GM12878 (cell line): Measurements from ENCODE around the gene CARD19. TPM values are rescaled to one million over a fixed set of nuclear protein-coding genes. Genes with fewer than 3 reads are reported as not detected.

Source experiments
- ATAC-seq: fragments of 200-7000 bp; cut with Tn5 transposase; 3 replicates; pipeline ENCODE4 v1.9.1; 2020; ENCODE audit warnings: mild to moderate bottlenecking, moderate library complexity
- BruUV-seq: library from RNA; stranded (reverse); fragments of 400-500 nt; replicated peaks from 2 replicates; lab custom pipeline; 2021; lab: Mats Ljungman, UMichigan
- CTCF ChIA-PET: fragments of 300-600 bp; sonication (Branson Sonifier 250); formaldehyde crosslinking; extraction: SDS; loops from one replicate; lab custom pipeline; 2021; ENCODE audit warnings: inconsistent platforms; lab: Yijun Ruan, JAX
- POLR2A ChIA-PET: fragments of 350-600 bp; formaldehyde crosslinking; extraction: SDS; loops from one replicate; lab custom pipeline; 2021; ENCODE audit warnings: inconsistent platforms; lab: Charles Lee
- RAD21 ChIA-PET: fragments of 300-600 bp; sonication (Branson Sonifier 250); formaldehyde crosslinking; loops from one replicate; lab custom pipeline; 2023; ENCODE audit warnings: antibody characterized with exemption; ENCODE audit not compliant: unreplicated experiment; lab: Charles Lee
- SMC1A ChIA-PET: fragments of 300-600 bp; sonication (Branson Sonifier 250); formaldehyde crosslinking; loops from one replicate; lab custom pipeline; 2023; ENCODE audit not compliant: unreplicated experiment, uncharacterized antibody; lab: Charles Lee
- DNase-seq: peaks from one replicate; pipeline ENCODE4 v3.0.0-alpha.2; 2011; ENCODE audit warnings: low read depth, low spot score
- FAIRE-seq: peaks from 3 replicates; lab custom pipeline; 2011; peaks lifted over from hg19 to GRCh38; lab: Jason Lieb, UNC
- H2AFZ ChIP-seq: 2 replicates; pipeline ENCODE4 v1.6.0; 2011; ENCODE audit warnings: low read depth, low read length, control low read depth; ENCODE audit not compliant: control insufficient read depth
- H3K27ac ChIP-seq: 2 replicates; pipeline ENCODE4 v1.5.1; 2011; ENCODE audit warnings: control low read depth; ENCODE audit not compliant: control insufficient read depth, insufficient read depth
- H3K27me3 ChIP-seq, 2 experiments: replicated peaks in 1 of 2; 2 replicates each; pipeline versions ENCODE4 v1.6.0 to v1.6.1; 2011; ENCODE audit warnings: low read length in 1 of 2; ENCODE audit not compliant: control insufficient read depth in 2 of 2, insufficient read depth in 2 of 2
- H3K36me3 ChIP-seq, 2 experiments: 2 replicates each; pipeline ENCODE4 v1.5.1; 2011; ENCODE audit warnings: low read length in 1 of 2; ENCODE audit not compliant: control insufficient read depth in 2 of 2, insufficient read depth in 2 of 2
- H3K4me1 ChIP-seq: 2 replicates; pipeline ENCODE4 v1.6.1; 2011; ENCODE audit warnings: mild to moderate bottlenecking, low read length, moderate library complexity, mixed read lengths; ENCODE audit not compliant: control insufficient read depth, insufficient read depth
- H3K4me2 ChIP-seq: 2 replicates; pipeline ENCODE4 v1.6.0; 2011; ENCODE audit warnings: control low read depth; ENCODE audit not compliant: control insufficient read depth, insufficient read depth
- H3K4me3 ChIP-seq: fragments of 200-600 bp; sonication (generic); 2 replicates; pipeline ENCODE4 v1.5.1; 2016
- H3K79me2 ChIP-seq: 2 replicates; pipeline ENCODE4 v1.6.0; 2011; ENCODE audit warnings: low read length; ENCODE audit not compliant: control insufficient read depth, insufficient read depth
- H3K9ac ChIP-seq: 2 replicates; pipeline ENCODE4 v1.8.0; 2011; ENCODE audit warnings: low read length, control low read depth, mixed read lengths; ENCODE audit not compliant: control insufficient read depth, insufficient read depth
- H3K9me3 ChIP-seq: replicated peaks from 3 replicates; pipeline ENCODE4 v1.5.1; 2011; ENCODE audit warnings: mild to moderate bottlenecking, low read length; ENCODE audit not compliant: control insufficient read depth, insufficient read depth
- H4K20me1 ChIP-seq: 2 replicates; pipeline ENCODE4 v1.6.0; 2011; ENCODE audit not compliant: control insufficient read depth, insufficient read depth
- CBX5 ChIP-seq: sonication (generic); IDR thresholded peaks from 2 replicates; pipeline ENCODE4 v1.6.1; 2016; ENCODE audit warnings: low read depth, moderate library complexity, mild to moderate bottlenecking, inconsistent platforms
- CHD1 ChIP-seq: IDR thresholded peaks from 2 replicates; pipeline ENCODE4 v1.6.1; 2012; ENCODE audit warnings: low read depth, low read length, improper control_type of control experiment
- POLR2AphosphoS5 ChIP-seq: IDR thresholded peaks from 2 replicates; pipeline ENCODE4 v1.6.1; 2011; ENCODE audit warnings: mild to moderate bottlenecking, low read length, inconsistent platforms
- RCOR1 ChIP-seq: conservative IDR thresholded peaks from 2 replicates; pipeline ENCODE4 v1.6.1; 2012; ENCODE audit warnings: low read depth, low read length, improper control_type of control experiment
- STAT3 ChIP-seq: IDR thresholded peaks from 2 replicates; pipeline ENCODE4 v1.6.1; 2011; ENCODE audit warnings: low read depth, low read length, improper control_type of control experiment
- TCF3 ChIP-seq: IDR thresholded peaks from 2 replicates; pipeline ENCODE4 v1.6.1; 2012; ENCODE audit warnings: low read depth, mild to moderate bottlenecking, low read length, borderline replicate concordance; ENCODE audit not compliant: insufficient read depth
- WGBS: methylation state at CpG from one replicate; pipeline ENCODE4 v1.1.6; 2016; ENCODE audit warnings: low lambda C conversion rate; ENCODE audit not compliant: insufficient replicate concordance, insufficient coverage; ENCODE audit errors: missing lambda C conversion rate; 5-methylcytosine and 5-hydroxymethylcytosine counted together
- in situ Hi-C: fragments of 300-500 bp; cut with MboI; formaldehyde crosslinking; loops from 9 replicates; pipeline ENCODE4 v1.14.3; 2018; ENCODE audit warnings: mixed read lengths
- intact Hi-C: fragments of 100-400 bp; cut with micrococcal nuclease; formaldehyde crosslinking; loops from one replicate; pipeline ENCODE4 v1.14.2; 2022; ENCODE audit not compliant: unreplicated experiment
- polyA plus RNA-seq, 11 experiments: library from polyadenylated mRNA; depleted of rRNA in 4 of 11; unstranded in 6 of 11; stranded (reverse) in 5 of 11; fragments of >200 nt; fragmentation: Nextera tagmentation in 4 of 11; fragmentation: Illumina TruSeq in 1 of 11; extraction: Ambion mirVana in 4 of 11; extraction: Trizol in 1 of 11; gene quantifications; 1 replicate in 1 of 11; 2 replicates in 10 of 11; pipeline versions ENCODE4 v1.2.1 to v1.2.3, GENCODE V29; 2011 to 2016; ENCODE audit warnings: inconsistent platforms in 2 of 11, missing spikeins in 2 of 11, low read depth in 1 of 11
- total RNA-seq, 4 experiments: library from RNA; depleted of rRNA in 3 of 4; stranded (reverse); fragments of >200 nt in 3 of 4; fragmentation: Illumina TruSeq in 1 of 4; extraction: Trizol in 1 of 4; gene quantifications; 2 replicates each; pipeline versions ENCODE4 v1.2.1 to v1.2.3, GENCODE V29; 2013 to 2021
- TF ChIP-seq, protein P1 (sequence below): fragments of 450-650 bp; IDR thresholded peaks from 2 replicates; pipeline ENCODE4 v1.6.1; 2017; ENCODE audit warnings: low read depth, mild to moderate bottlenecking, moderate library complexity
- TF ChIP-seq, protein P2 (sequence below): fragments of 450-650 bp; IDR thresholded peaks from 2 replicates; pipeline ENCODE4 v1.6.1; 2017; ENCODE audit warnings: antibody characterized with exemption, mild to moderate bottlenecking, moderate library complexity

The CARD19 gene
- total and polyA plus RNA-seq, 10 of the 15 experiments (the other 5 are each of a cell fraction or from before 2014, with no cell fraction given), result 0.61 to 41.6 (median 19.9) TPM

DNA sequence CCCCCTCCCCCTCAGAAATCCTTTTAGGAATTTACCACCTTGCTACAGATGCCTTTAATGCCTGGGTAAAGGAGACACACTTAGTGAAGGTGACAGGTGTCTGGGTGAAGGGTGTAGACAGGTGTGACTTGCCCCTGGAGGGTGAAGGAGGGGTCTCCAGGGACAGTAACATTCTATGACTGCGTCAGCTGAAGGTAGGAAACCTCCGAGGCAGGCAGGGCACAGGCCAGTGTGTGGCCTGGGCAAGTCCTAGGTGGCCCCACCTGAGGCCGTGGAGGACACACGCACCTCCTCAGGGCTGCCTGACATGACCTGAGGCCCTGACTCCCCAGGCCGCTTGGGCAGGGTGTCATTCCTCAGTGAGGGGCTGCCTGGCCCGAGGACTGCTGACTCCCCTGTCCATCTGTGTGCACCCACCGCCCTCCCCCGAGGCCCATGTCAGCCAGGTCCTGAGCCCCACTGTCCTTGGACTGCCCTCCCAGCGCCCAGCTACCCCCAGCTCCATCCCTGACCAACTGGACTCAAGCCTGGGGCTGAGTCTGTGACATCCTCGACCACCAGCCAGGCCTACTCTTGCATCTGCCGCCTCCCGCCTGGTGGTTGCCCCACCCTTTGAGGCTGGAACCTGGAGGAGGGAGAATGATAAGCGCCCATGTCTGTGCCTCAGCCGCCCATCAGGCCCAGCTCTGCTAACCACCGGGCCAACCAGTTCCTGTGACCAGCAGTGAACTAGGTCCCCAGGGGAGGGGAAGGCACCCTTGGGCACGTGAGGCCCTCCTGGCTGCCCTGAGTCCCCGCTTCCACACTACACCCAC, 18.4 kb downstream of the CARD19 start:
- H4K20me1 ChIP-seq, result no peaks in the 10 kb centered on the region
- ChIA-PET SMC1A (no interaction called here), RAD21 (no interaction called here)
- WGBS, result 65% methylated on average over 17 of the region's 17 CpGs
- FAIRE-seq (no peak), ATAC-seq (no peak)
- in situ Hi-C loops, result no loop called here
- H3K27me3 ChIP-seq, result no peaks in the 10 kb centered on the region
- no TSS peak for BruUV-seq
- intact Hi-C loops, result no loop called here
- H3K27ac ChIP-seq, result no peak overlapping the region
- no peak overlapping the region for H2AFZ ChIP-seq
- peaks cover under 1% of the 10 kb centered on the region; the same call in 1 of the 2 replicates for H3K4me1 ChIP-seq
- no peaks in the 10 kb centered on the region for H3K9me3 ChIP-seq
- TF ChIP-seq, protein P1, sequence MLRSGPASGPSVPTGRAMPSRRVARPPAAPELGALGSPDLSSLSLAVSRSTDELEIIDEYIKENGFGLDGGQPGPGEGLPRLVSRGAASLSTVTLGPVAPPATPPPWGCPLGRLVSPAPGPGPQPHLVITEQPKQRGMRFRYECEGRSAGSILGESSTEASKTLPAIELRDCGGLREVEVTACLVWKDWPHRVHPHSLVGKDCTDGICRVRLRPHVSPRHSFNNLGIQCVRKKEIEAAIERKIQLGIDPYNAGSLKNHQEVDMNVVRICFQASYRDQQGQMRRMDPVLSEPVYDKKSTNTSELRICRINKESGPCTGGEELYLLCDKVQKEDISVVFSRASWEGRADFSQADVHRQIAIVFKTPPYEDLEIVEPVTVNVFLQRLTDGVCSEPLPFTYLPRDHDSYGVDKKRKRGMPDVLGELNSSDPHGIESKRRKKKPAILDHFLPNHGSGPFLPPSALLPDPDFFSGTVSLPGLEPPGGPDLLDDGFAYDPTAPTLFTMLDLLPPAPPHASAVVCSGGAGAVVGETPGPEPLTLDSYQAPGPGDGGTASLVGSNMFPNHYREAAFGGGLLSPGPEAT, result no peak
- TF ChIP-seq CHD1 (no peak), TCF3 (no peak)
- TF ChIP-seq, all 136 proteins: peak for 0
- peaks cover 0 to 6% of the 10 kb centered on the region in 2 experiments; a peak in 2 of 4 replicates for H3K36me3 ChIP-seq
- H3K79me2 ChIP-seq, result no peaks in the 10 kb centered on the region
- H3K4me3 ChIP-seq, result no peak overlapping the region
- no peak for DNase-seq
- ChIA-PET CTCF (interaction anchor here (0.6 kb wide), 1 partner anchor 9 kb away, joined by 3 read pairs; no protein-coding TSS in a partner anchor), POLR2A (interaction anchor here (0.6 kb wide), 1 partner anchor 11 kb away, joined by 6 read pairs; no protein-coding TSS in a partner anchor)
- H3K9ac ChIP-seq, result no peak overlapping the region
- H3K4me2 ChIP-seq, result no peak overlapping the region

DNA sequence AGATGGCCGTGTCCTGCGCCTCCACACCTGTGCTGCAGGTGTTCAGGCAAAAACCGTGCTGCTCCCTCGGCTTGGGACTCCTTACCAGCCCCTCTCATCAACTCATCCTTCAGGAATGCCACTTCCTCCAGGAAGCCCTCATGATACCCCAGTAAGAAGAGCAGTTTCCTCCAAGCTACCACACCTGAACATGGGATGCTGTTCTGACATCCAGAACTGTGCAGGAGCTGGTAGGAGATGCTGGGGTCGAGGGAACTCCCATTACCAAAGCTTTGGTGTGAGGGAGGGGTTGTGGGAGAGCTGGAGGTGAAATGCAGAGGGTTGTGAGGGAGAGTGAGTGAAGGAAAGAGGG, 18.9 kb downstream of the CARD19 start:
- H3K9me3 ChIP-seq, result no peaks in the 10 kb centered on the region
- no peak for FAIRE-seq
- ChIA-PET POLR2A (interaction anchor here (0.6 kb wide), 1 partner anchor 12 kb away, joined by 6 read pairs; no protein-coding TSS in a partner anchor), SMC1A (no interaction called here), CTCF (interaction anchor here (0.6 to 0.7 kb wide), 2 partner anchors 10 to 340 kb away, joined by 3 read pairs; no protein-coding TSS in a partner anchor), RAD21 (no interaction called here)
- H3K27me3 ChIP-seq, result no peaks in the 10 kb centered on the region
- WGBS, result 55% methylated on average over 5 of the region's 5 CpGs
- DNase-seq, result no peak
- BruUV-seq, result no TSS peak
- H4K20me1 ChIP-seq, result no peaks in the 10 kb centered on the region
- no peak overlapping the region for H3K9ac ChIP-seq
- H3K79me2 ChIP-seq, result no peaks in the 10 kb centered on the region
- H3K4me1 ChIP-seq, result peaks cover 7% of the 10 kb centered on the region
- no peak overlapping the region for H3K4me3 ChIP-seq
- no peak for ATAC-seq
- H3K27ac ChIP-seq, result no peak overlapping the region
- H2AFZ ChIP-seq, result no peak overlapping the region
- intact Hi-C loops, result no loop called here
- H3K4me2 ChIP-seq, result no peak overlapping the region
- H3K36me3 ChIP-seq, result peaks cover 0 to 6% of the 10 kb centered on the region in 2 experiments; a peak in 2 of 4 replicates
- in situ Hi-C loops, result no loop called here
- TF ChIP-seq RCOR1 (no peak), POLR2AphosphoS5 (no peak), STAT3 (no peak), CBX5 (no peak)
- TF ChIP-seq, protein P2, sequence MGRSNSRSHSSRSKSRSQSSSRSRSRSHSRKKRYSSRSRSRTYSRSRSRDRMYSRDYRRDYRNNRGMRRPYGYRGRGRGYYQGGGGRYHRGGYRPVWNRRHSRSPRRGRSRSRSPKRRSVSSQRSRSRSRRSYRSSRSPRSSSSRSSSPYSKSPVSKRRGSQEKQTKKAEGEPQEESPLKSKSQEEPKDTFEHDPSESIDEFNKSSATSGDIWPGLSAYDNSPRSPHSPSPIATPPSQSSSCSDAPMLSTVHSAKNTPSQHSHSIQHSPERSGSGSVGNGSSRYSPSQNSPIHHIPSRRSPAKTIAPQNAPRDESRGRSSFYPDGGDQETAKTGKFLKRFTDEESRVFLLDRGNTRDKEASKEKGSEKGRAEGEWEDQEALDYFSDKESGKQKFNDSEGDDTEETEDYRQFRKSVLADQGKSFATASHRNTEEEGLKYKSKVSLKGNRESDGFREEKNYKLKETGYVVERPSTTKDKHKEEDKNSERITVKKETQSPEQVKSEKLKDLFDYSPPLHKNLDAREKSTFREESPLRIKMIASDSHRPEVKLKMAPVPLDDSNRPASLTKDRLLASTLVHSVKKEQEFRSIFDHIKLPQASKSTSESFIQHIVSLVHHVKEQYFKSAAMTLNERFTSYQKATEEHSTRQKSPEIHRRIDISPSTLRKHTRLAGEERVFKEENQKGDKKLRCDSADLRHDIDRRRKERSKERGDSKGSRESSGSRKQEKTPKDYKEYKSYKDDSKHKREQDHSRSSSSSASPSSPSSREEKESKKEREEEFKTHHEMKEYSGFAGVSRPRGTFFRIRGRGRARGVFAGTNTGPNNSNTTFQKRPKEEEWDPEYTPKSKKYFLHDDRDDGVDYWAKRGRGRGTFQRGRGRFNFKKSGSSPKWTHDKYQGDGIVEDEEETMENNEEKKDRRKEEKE, result no peak
